ENCODE results near the gene MAP4K3.

- TF ChIP-seq POLR2AphosphoS5 (IDR thresholded peaks at IDR 0.05; ENCODE audit: low read depth, low read length) = no peak
- no peak for TF ChIP-seq TAF1 (IDR thresholded peaks at IDR 0.05; ENCODE audit: borderline replicate concordance, insufficient read depth, low read length)
Measured at GRCh38 chr2:39356922-39357639, 80.0 kb downstream of the MAP4K3 start.
